Measurements from ENCODE around the gene METTL6.

Gene METTL6

DNA sequence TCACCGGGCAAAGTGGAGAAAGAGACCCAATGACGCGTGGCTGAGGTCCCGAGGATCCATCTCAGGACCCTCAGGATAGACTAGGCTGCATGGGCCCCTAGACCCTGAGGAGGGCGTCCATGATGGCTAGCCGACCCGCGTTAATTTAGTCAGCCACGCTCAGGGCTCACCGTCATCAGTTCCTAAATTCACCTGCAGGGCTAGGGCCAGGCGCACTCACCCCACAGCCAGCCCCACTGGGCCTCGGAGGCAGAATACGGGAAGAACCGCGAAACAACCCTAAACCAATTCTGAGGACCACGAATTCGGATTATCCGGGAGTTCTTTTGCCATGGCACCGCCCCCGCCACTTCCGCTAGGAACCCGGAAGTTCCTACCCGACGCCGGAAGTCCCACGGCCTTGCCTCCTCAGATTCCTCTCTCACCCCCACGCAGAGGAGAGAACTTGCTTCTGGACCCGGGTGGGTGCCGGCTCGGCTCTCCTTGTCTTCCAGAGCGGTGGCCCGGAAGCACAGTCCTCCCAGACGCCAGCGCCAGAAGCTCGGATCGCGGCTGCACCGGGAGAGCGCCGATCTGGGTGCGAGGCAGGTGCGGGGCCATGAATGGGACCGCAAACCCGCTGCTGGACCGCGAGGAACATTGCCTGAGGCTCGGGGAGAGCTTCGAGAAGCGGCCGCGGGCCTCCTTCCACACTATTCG is at the start of gene METTL6, which contains the start of gene EAF1:
Gene METTL6, minus strand, starts transcription at position 363 of the 699 bp plus-strand sequence. CDS start 1,033 bp downstream, outside the sequence.
Gene EAF1, plus strand, starts transcription at position 417 of the 699 bp plus-strand sequence. Its CDS starts 182 bp downstream, at position 599.
- Histone ChIP-seq H3K4me1 (peaks cover 0 to 40% (median 20%) of the 10 kb centered on the region in 4 donors), H3K36me3 (peaks cover 8 to 38% (median 38%) of the 10 kb centered on the region in 3 donors), H3K27me3 (no peaks in the 10 kb centered on the region), H3K9me3 (no peaks in the 10 kb centered on the region), H3K4me3 (peak within 1 kb of the TSS; percentile 79 to 87), H3K27ac (peak within 1 kb of the TSS; percentile 88 to 90)
- intact Hi-C loops (cut with DNase I; ENCODE audit: low total_unique reads) = no loop called here
- TF ChIP-seq CTCF (IDR thresholded peaks at IDR 0.05) = peak; percentile 25 to 31
- peak; percentile 82 to 87 for DNase-seq

GRCh38 chr3:15476378-15476777 is 49.0 kb upstream of the METTL6 start:
- peaks cover 0 to 3% (median 0%) of the 10 kb centered on the region in 4 donors for H3K4me1 ChIP-seq
- no peaks in the 10 kb centered on the region for H3K9me3 ChIP-seq
- no peak overlapping the region for H3K27ac ChIP-seq
- H3K27me3 ChIP-seq = no peaks in the 10 kb centered on the region
- no peak for TF ChIP-seq CTCF (IDR thresholded peaks at IDR 0.05)
- no peak for DNase-seq
- no peak overlapping the region for H3K4me3 ChIP-seq
- H3K36me3 ChIP-seq = no peaks in the 10 kb centered on the region
- intact Hi-C loops (cut with DNase I; ENCODE audit: low total_unique reads) = no loop called here

DNA sequence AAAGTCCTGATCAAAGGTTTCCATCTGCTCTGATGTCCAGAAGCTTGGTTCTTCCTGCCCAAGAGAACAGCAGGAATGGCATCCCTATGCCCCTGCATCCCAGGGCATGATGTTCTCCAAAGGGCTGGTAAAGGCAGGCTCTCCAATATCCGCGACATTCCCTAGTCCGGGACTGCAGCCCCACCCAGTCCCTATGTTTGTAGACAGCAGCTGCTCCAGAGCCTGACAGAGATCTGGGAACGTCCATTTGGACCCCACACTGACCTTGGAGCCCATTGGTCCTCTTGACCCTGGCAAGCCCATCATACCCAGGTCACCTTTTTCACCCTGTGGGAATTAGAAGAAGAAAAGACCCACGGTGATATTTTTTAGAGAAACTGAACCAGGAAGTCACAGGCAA is 47.8 kb upstream of the METTL6 start:
- Histone ChIP-seq H3K4me3 (no peak overlapping the region), H3K4me1 (peaks cover 0 to 3% (median 0%) of the 10 kb centered on the region in 4 donors), H3K27ac (no peak overlapping the region), H3K9me3 (no peaks in the 10 kb centered on the region), H3K36me3 (no peaks in the 10 kb centered on the region), H3K27me3 (no peaks in the 10 kb centered on the region)
- intact Hi-C loops (cut with DNase I; ENCODE audit: low total_unique reads) = no loop called here
- TF ChIP-seq CTCF (IDR thresholded peaks at IDR 0.05) = no peak
- no peak for DNase-seq

- no peak overlapping the region for H3K4me3 ChIP-seq
- no peaks in the 10 kb centered on the region for H3K9me3 ChIP-seq
- no peak for DNase-seq
- peaks cover 0 to 14% (median 4%) of the 10 kb centered on the region in 4 donors for H3K4me1 ChIP-seq
- H3K36me3 ChIP-seq = no peaks in the 10 kb centered on the region
- H3K27me3 ChIP-seq = no peaks in the 10 kb centered on the region
- no peak overlapping the region for H3K27ac ChIP-seq
- intact Hi-C loops (cut with DNase I; ENCODE audit: low total_unique reads) = no loop called here
- TF ChIP-seq CTCF (IDR thresholded peaks at IDR 0.05) = no peak
Measured at GRCh38 chr3:15471861-15472260, 44.5 kb upstream of the METTL6 start.

GRCh38 chr3:15470849-15471248 is 43.5 kb upstream of the METTL6 start:
- Histone ChIP-seq H3K27me3 (no peaks in the 10 kb centered on the region), H3K9me3 (no peaks in the 10 kb centered on the region), H3K27ac (no peak overlapping the region), H3K36me3 (no peaks in the 10 kb centered on the region), H3K4me1 (peaks cover 0 to 14% (median 4%) of the 10 kb centered on the region in 4 donors), H3K4me3 (no peak overlapping the region)
- DNase-seq = no peak
- no peak for TF ChIP-seq CTCF (IDR thresholded peaks at IDR 0.05)
- intact Hi-C loops (cut with DNase I; ENCODE audit: low total_unique reads) = no loop called here

All from tibial artery (tissue), 4 donors.